ENCODE data around the gene ADPRHL1.

ADPRHL1 gene

DNA sequence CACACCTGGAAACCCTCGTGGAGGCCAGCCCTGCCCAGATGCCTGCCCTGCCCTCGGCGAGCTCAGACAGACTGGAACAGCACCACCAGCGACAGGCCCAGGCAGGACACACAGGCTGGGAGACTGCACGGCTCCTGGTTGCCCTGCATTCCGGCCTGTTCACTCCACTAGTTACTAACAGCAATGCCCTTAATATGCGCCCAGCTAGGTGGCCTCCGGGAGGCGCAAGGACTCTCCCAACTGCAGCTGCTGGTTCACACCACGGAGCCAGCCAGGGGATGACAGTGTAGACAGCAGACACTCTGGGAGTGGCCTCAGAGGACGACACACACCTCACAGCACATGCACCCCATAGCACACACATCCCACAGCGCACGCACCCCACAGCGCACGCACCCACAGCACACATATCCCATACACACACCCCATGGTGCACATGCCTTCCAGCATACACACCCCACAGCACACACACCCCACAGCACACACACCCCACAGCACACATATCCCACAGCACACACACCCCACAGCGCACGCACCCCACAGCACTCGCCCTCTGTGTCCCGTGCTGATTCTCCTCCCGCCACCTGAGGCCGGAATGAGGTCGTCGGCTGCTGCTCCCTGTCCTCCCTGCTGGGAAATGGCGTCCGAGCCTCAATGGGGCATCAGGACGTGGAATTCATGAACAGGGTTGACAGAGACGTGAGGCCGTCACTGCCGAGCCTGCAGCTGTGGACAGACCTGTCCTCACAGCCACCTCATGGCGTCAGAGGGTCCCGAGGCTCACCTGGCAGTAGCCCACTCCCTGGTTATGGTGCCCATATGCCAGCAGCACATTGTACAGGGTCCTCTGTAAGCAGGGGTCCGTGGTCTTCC, 103.0 kb downstream of the ADPRHL1 start:
- TF ChIP-seq SUZ12 (IDR thresholded peaks at IDR 0.05; ENCODE audit: extremely low read depth, insufficient read depth, insufficient read length) (no peak), YY1 (IDR thresholded peaks at IDR 0.05; ENCODE audit: insufficient read depth, insufficient read length) (no peak), ZNF274 (IDR thresholded peaks at IDR 0.05; ENCODE audit: low read depth, low read length) (no peak)
- Histone ChIP-seq H3K9ac (ENCODE audit: insufficient read length, low read depth) (peak overlapping the region; percentile 17), H3K27me3 (ENCODE audit: insufficient read depth, insufficient read length) (no peaks in the 10 kb centered on the region), H3K4me3 (ENCODE audit: insufficient read length, low read depth) (no peak overlapping the region), H3K9me3 (ENCODE audit: insufficient read depth, low read length) (no peaks in the 10 kb centered on the region), H3K4me1 (ENCODE audit: insufficient read depth, insufficient read length) (peaks cover 2% of the 10 kb centered on the region), H3K36me3 (ENCODE audit: insufficient read depth, insufficient read length, low read length) (peaks cover 52% of the 10 kb centered on the region)
- peak; percentile 23 for DNase-seq (ENCODE audit: low read depth, low spot score)
